IMR-90 (cell line): ENCODE measurements around the gene LRRIQ4. TPM values are rescaled to one million over a fixed set of nuclear protein-coding genes. Genes with fewer than 3 reads are reported as not detected.

Source experiments
- ATAC-seq: fragments of 200-7000 bp; cut with Tn5 transposase; 2 replicates; pipeline ENCODE4 v1.9.1; 2020; ENCODE audit warnings: low read depth, mild to moderate bottlenecking, moderate library complexity
- BruUV-seq: library from RNA; stranded (reverse); fragments of 400-500 nt; replicated peaks from 2 replicates; lab custom pipeline; 2021; lab: Mats Ljungman, UMichigan
- CTCF ChIA-PET: fragments of 300-600 bp; formaldehyde crosslinking; extraction: SDS; loops from one replicate; lab custom pipeline; 2021; ENCODE audit warnings: antibody characterized with exemption; lab: Yijun Ruan, JAX
- POLR2A ChIA-PET: fragments of 300-600 bp; sonication (Branson Sonifier 250); formaldehyde crosslinking; loops from one replicate; lab custom pipeline; 2022; ENCODE audit warnings: antibody characterized with exemption; ENCODE audit not compliant: unreplicated experiment; lab: Charles Lee
- DNase-seq: peaks from one replicate; pipeline ENCODE4 v3.0.0; 2013
- H2AFZ ChIP-seq: replicated peaks from 2 replicates; pipeline ENCODE3; 2013; ENCODE audit warnings: low read length, mild to moderate bottlenecking; ENCODE audit not compliant: poor library complexity
- H2AK5ac ChIP-seq: 2 replicates; pipeline ENCODE4 v1.6.1; 2013; ENCODE audit warnings: low read depth, low read length, inconsistent platforms
- H2AK9ac ChIP-seq: replicated peaks from 2 replicates; pipeline ENCODE3; 2013; ENCODE audit warnings: mild to moderate bottlenecking, low read depth, low read length, moderate library complexity; ENCODE audit not compliant: poor library complexity
- H2BK120ac ChIP-seq: 2 replicates; pipeline ENCODE4 v1.6.1; 2013; ENCODE audit warnings: low read depth, low read length, inconsistent platforms
- H2BK15ac ChIP-seq: 3 replicates; pipeline ENCODE4 v1.6.1; 2013; ENCODE audit warnings: low read depth, low read length, inconsistent platforms
- H2BK20ac ChIP-seq: 2 replicates; pipeline ENCODE4 v1.6.1; 2013; ENCODE audit warnings: low read depth, mild to moderate bottlenecking, inconsistent platforms, low read length, moderate library complexity
- H2BK5ac ChIP-seq: 2 replicates; pipeline ENCODE4 v1.6.1; 2013; ENCODE audit warnings: mild to moderate bottlenecking, low read depth, low read length, inconsistent platforms; ENCODE audit not compliant: poor library complexity, severe bottlenecking
- H3K14ac ChIP-seq: replicated peaks from 2 replicates; pipeline ENCODE4 v1.6.1; 2013; ENCODE audit warnings: low read depth, low read length, inconsistent platforms
- H3K18ac ChIP-seq: 2 replicates; pipeline ENCODE4 v1.6.1; 2013; ENCODE audit warnings: low read depth, low read length, control low read depth
- H3K23ac ChIP-seq: 2 replicates; pipeline ENCODE4 v1.6.1; 2013; ENCODE audit warnings: low read depth, low read length, inconsistent platforms
- H3K27ac ChIP-seq: 2 replicates; pipeline ENCODE4 v1.5.1; 2013; ENCODE audit warnings: mild to moderate bottlenecking, control low read depth, low read length; ENCODE audit not compliant: insufficient read depth
- H3K27me3 ChIP-seq: 2 replicates; pipeline ENCODE4 v1.6.1; 2013; ENCODE audit warnings: low read length; ENCODE audit not compliant: control insufficient read depth, insufficient read depth
- H3K36me3 ChIP-seq: 2 replicates; pipeline ENCODE4 v1.6.1; 2013; ENCODE audit warnings: low read length, mixed read lengths; ENCODE audit not compliant: control insufficient read depth, insufficient read depth
- H3K4ac ChIP-seq: 2 replicates; pipeline ENCODE4 v1.6.1; 2013; ENCODE audit warnings: low read depth, low read length, inconsistent platforms
- H3K4me1 ChIP-seq: 2 replicates; pipeline ENCODE4 v1.6.1; 2013; ENCODE audit warnings: low read length, mixed read lengths; ENCODE audit not compliant: control insufficient read depth, insufficient read depth
- H3K4me2 ChIP-seq: 2 replicates; pipeline ENCODE4 v1.6.1; 2013; ENCODE audit warnings: low read depth, mild to moderate bottlenecking, control low read depth, low read length, moderate library complexity
- H3K4me3 ChIP-seq: 2 replicates; pipeline ENCODE4 v1.5.1; 2013; ENCODE audit warnings: low read depth, mild to moderate bottlenecking, control low read depth, low read length, moderate library complexity; ENCODE audit not compliant: insufficient read depth
- H3K56ac ChIP-seq: 2 replicates; pipeline ENCODE4 v1.6.1; 2013; ENCODE audit warnings: low read length, inconsistent platforms; ENCODE audit not compliant: insufficient read depth; ENCODE audit errors: extremely low read depth
- H3K79me1 ChIP-seq, 2 experiments: 2 replicates each; pipeline ENCODE4 v1.6.1; 2013; ENCODE audit warnings: low read length in 2 of 2, inconsistent platforms in 1 of 2, low read depth in 1 of 2
- H3K9ac ChIP-seq: 2 replicates; pipeline ENCODE4 v1.6.1; 2013; ENCODE audit warnings: low read depth, low read length, control low read depth
- H3K9me1 ChIP-seq: 2 replicates; pipeline ENCODE4 v1.6.1; 2013; ENCODE audit warnings: low read length, inconsistent platforms; ENCODE audit not compliant: insufficient read depth
- H3K9me3 ChIP-seq: 2 replicates; pipeline ENCODE4 v1.6.1; 2013; ENCODE audit warnings: low read length; ENCODE audit not compliant: control insufficient read depth, insufficient read depth
- H4K20me1 ChIP-seq: 2 replicates; pipeline ENCODE4 v1.6.1; 2013; ENCODE audit warnings: low read length, inconsistent platforms; ENCODE audit not compliant: insufficient read depth
- H4K5ac ChIP-seq: 2 replicates; pipeline ENCODE4 v1.6.1; 2013; ENCODE audit warnings: mild to moderate bottlenecking, low read depth, low read length, control low read depth
- H4K8ac ChIP-seq, 2 experiments: 2 replicates each; pipeline ENCODE4 v1.6.1; 2013; ENCODE audit warnings: low read depth in 2 of 2, low read length in 2 of 2, control low read depth in 1 of 2, inconsistent platforms in 1 of 2
- H4K91ac ChIP-seq: 2 replicates; pipeline ENCODE4 v1.6.1; 2013; ENCODE audit warnings: low read depth, low read length, inconsistent platforms; ENCODE audit not compliant: insufficient read depth
- BHLHE40 ChIP-seq: fragments of 150-350 bp; IDR thresholded peaks from 2 replicates; pipeline ENCODE4 v1.6.1; 2016; ENCODE audit warnings: mild to moderate bottlenecking, low read depth, low read length
- ELK1 ChIP-seq: fragments of 150-350 bp; IDR thresholded peaks from 2 replicates; pipeline ENCODE4 v1.6.1; 2016; ENCODE audit warnings: low read depth, mild to moderate bottlenecking, low read length, moderate library complexity, borderline replicate concordance
- POLR2A ChIP-seq: IDR thresholded peaks from 2 replicates; pipeline ENCODE4 v1.6.1; 2012; ENCODE audit warnings: mild to moderate bottlenecking, low read depth, low read length
- WGBS, 2 experiments: methylation state at CpG; one replicate each; pipeline versions ENCODE4 v1.1.5 to v1.1.7; 2013; ENCODE audit warnings: missing lambda C conversion rate in 2 of 2; ENCODE audit not compliant: insufficient read length in 1 of 2; ENCODE audit errors: extremely low coverage in 2 of 2; 5-methylcytosine and 5-hydroxymethylcytosine counted together
- dilution Hi-C: fragments of 300-500 bp; cut with HindIII; formaldehyde crosslinking; loops from one replicate; pipeline ENCODE4 v1.14.3; 2018; ENCODE audit warnings: low sequenced_read_pairs; ENCODE audit not compliant: unreplicated experiment
- in situ Hi-C: fragments of 300-500 bp; cut with MboI; formaldehyde crosslinking; loops from 3 replicates; pipeline ENCODE4 v1.14.3; 2019; ENCODE audit warnings: low sequenced_read_pairs, inconsistent platforms, mixed read lengths
- intact Hi-C: fragments of 100-400 bp; cut with micrococcal nuclease; formaldehyde crosslinking; loops from 2 replicates; pipeline ENCODE4 v1.10.0; 2022
- polyA plus RNA-seq, 3 experiments: library from polyadenylated mRNA; depleted of rRNA; stranded (reverse); fragments of >200 nt; gene quantifications; 2 replicates each; pipeline ENCODE4 v1.2.3, GENCODE V29; 2012; ENCODE audit warnings: low replicate concordance in 1 of 3
- total RNA-seq: library from RNA; depleted of rRNA; stranded (reverse); fragments of >200 nt; gene quantifications from 2 replicates; pipeline ENCODE4 v1.2.3, GENCODE V29; 2012

The LRRIQ4 gene
- total and polyA plus RNA-seq, 2 of the 4 experiments (the other 2 are of a cell fraction): not detected

GRCh38 chr3:169813757-169814517 lies 1.3 kb downstream of the LRRIQ4 start:
- ChIA-PET CTCF (no interaction called here), POLR2A (no interaction called here)
- H3K27me3 ChIP-seq: no peaks in the 10 kb centered on the region
- no peak overlapping the region for H3K9ac ChIP-seq
- no peaks in the 10 kb centered on the region for H4K20me1 ChIP-seq
- H3K79me1 ChIP-seq: peaks cover 0 to 3% of the 10 kb centered on the region in 2 experiments; a peak in 1 of 4 replicates
- H3K4me2 ChIP-seq: no peak overlapping the region; the same call in 1 of the 2 replicates
- H4K91ac ChIP-seq: no peak overlapping the region
- dilution Hi-C loops: no loop called here
- in situ Hi-C loops: no loop called here
- H2BK20ac ChIP-seq: no peak overlapping the region
- no peak overlapping the region for H3K18ac ChIP-seq
- H3K27ac ChIP-seq: no peak overlapping the region
- H2AK5ac ChIP-seq: no peak overlapping the region
- H3K9me3 ChIP-seq: no peaks in the 10 kb centered on the region
- BruUV-seq: no TSS peak
- WGBS, 2 experiments: 75% methylated on average over 9 of the region's 27 CpGs; no CpG with 5 or more reads in 1 of the 2 experiments
- H2AK9ac ChIP-seq: no peak overlapping the region
- DNase-seq: no peak
- intact Hi-C loops: loop anchor here (5.0 kb wide), 1 partner anchor 37 kb away; no protein-coding TSS in a partner anchor
- H3K36me3 ChIP-seq: no peaks in the 10 kb centered on the region
- H3K23ac ChIP-seq: no peak overlapping the region
- peaks cover 6% of the 10 kb centered on the region for H3K4me1 ChIP-seq
- H2AFZ ChIP-seq: peak overlapping the region; percentile 19
- no peak overlapping the region for H3K4me3 ChIP-seq
- TF ChIP-seq ELK1: no peak
- TF ChIP-seq POLR2A: no peak
- no peak for TF ChIP-seq BHLHE40
- no peak overlapping the region for H3K4ac ChIP-seq
- H4K5ac ChIP-seq: no peak overlapping the region
- no peak overlapping the region for H2BK15ac ChIP-seq
- H3K14ac ChIP-seq: no peak overlapping the region
- H4K8ac ChIP-seq: no peak overlapping the region; a peak in 1 of 4 replicates
- no peak overlapping the region for H2BK5ac ChIP-seq
- H3K56ac ChIP-seq: no peak overlapping the region
- H3K9me1 ChIP-seq: peaks cover 9% of the 10 kb centered on the region
- no peak overlapping the region for H2BK120ac ChIP-seq
- ATAC-seq: no peak
